HG02981 (cell line): Measurements from ENCODE around the gene RHOJ.
"Not testable (repeated sequence)": the region's sequence is repeated elsewhere in the genome, so short reads cannot be mapped to it uniquely, and the experiment has no call there.

Experiments
- ATAC-seq: cut with Tn5 transposase; IDR thresholded peaks from one replicate; pipeline ENCODE4 v1.9.1; 2021; ENCODE audit warnings: mild to moderate bottlenecking, moderate library complexity; ENCODE audit not compliant: unreplicated experiment

RHOJ gene

DNA sequence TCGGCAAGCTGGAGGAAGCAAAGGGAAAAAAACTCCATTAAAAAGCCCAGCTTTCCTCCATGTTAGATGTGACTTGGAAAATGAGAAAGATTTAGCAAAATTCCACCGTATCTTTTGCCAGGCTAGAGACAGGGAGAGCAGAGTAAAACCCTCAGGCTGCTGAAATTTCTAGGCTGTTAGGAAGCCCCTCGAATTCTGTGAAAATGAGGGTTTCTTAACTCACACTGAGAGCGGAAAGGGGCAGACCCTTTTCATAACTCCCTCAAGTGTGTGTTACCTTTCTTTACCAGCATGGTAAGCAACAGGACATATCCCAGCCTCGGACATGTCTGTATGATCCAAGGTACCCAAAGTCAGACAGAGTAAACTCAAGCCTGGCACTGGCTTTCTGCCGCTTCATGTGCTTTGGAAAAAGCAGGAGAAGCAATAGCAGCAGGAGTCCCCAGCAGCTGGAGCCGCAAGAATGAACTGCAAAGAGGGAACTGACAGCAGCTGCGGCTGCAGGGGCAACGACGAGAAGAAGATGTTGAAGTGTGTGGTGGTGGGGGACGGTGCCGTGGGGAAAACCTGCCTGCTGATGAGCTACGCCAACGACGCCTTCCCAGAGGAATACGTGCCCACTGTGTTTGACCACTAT is at the start of gene RHOJ:
RHOJ (plus strand) TSS at position 37 of the 637 bp plus-strand sequence; CDS start at position 464, 427 bp downstream.
- ATAC-seq = no peak

DNA sequence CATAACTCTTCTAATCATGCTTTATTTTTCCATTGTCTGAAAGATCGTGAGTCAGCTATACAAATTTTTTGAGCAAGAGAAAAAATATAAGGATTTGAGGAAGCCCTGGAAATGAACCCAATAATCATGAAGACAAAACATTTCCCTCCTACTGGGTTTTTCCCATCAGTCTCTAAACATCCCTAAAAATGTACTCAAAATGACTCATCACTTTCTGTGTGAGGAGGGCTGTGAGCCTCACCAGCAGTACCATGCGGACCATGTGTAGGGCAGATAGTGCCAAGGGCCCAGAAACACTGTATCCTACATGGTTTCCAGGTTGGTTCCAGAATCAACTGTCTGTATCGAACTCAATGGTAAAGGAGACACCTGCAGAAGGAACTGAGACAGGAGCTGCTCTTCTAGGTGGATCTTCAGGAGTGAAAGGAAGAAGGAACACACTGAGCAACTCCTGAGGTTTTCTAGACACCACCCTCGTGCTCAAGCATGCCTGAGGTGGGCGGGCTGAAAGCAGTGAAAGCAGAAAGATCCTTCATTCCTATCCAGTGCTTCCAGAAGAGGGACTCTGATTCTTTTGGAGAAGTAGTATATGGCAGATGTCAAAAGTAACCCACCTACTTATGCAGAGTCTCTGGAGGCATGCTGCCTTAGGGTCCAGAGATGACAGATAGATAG is 48.6 kb upstream of the RHOJ start:
- ATAC-seq = no peak

DNA sequence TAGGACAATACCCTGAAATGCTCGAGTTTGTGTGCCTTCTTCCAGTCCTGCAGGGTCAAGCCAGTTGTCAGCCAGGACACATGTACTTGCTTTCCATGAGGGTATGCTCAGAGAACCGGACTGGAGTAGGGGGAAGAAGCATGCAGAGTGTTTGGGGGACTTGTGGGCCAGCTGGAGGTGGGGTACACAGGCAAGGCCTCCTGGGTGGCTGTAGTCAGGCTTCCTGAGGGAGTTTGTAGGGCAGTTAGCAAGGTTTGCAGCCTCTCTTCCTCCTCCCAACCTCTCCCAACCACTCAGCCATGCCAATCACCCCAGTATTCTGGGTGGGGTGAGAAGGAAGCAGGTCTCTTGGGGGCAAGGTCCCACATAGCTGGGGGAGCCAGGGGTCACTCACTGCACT is 47.0 kb upstream of the RHOJ start:
- ATAC-seq = no peak

DNA sequence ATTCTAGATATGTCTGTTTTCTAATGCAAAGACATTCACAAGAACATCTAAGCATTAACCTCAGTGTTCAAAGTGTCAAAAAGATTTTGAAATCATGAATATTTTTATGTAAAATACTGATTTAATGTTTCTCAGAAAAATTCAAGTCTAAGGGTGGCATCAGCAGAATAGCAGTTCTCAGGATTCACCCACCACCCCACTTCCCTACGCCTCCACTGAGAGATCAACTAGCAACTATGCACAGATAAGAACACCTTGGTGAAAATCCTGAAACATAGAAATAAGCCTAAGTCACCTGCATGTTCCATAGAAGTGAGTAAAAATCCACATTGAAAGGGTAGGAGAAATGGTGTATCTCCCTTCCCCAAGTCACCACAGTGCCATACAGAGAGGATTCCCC is 40.9 kb upstream of the RHOJ start:
- ATAC-seq = no peak

DNA sequence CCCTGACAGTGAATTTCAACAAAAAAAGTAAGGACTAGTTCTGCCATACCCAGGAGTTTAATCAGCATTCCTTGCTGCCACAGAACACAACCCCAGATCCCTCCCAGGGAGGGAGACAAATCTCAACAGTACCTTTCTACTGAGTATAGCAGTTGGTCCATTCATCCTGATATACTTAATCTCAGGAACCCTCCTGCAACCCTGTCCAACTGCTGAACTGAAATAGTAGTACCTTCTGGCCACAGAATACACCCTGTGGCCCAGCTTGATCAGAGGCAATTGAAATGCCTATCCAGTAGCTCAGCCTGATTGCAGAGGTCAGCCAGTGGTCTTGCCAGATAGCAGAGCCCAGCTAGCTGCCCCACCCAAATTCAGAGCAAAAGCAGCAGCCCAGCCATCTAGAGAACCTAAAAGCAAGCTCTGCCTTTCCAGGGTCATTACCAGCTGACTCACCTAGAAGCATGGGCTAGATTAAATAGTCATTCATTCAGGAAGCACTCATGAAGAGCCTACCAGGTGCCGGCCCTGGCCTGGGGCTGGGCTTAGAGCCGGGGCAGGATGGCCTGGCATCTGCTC is 40.0 kb upstream of the RHOJ start:
- ATAC-seq = no peak

DNA sequence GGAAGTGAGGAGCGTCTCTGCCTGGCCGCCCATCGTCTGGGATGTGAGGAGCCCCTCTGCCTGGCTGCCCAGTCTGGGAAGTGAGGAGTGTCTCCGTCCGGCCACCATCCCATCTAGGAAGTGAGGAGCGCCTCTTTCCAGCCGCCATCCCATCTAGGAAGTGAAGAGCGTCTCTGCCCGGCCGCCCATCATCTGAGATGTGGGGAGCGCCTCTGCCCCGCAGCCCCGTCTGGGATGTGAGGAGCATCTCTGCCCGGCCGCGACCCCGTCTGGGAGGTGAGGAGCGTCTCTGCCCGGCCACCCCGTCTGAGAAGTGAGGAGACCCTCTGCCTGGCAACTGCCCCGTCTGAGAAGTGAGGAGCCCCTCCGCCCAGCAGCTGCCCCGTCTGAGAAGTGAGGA is 39.0 kb upstream of the RHOJ start:
- ATAC-seq = not testable (repeated sequence)

DNA sequence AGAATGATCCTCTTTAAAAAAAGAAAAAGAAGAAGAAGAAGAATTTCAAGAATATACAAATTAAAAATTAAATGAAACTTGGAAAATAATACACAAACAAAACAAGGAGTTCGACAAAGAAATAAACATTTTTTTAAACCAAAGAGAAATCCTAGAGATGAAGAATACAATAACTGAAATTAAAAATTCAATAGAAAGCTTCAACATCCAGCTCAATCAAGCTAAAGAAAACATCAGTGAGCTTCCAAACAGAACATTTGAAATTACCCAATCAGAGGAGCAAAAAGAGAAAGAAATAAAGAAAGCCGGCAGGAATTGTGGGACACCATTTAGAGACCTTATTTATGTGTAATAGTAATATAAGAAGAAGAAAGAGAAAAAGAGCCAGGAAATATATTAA is 37.2 kb upstream of the RHOJ start:
- ATAC-seq = no peak

DNA sequence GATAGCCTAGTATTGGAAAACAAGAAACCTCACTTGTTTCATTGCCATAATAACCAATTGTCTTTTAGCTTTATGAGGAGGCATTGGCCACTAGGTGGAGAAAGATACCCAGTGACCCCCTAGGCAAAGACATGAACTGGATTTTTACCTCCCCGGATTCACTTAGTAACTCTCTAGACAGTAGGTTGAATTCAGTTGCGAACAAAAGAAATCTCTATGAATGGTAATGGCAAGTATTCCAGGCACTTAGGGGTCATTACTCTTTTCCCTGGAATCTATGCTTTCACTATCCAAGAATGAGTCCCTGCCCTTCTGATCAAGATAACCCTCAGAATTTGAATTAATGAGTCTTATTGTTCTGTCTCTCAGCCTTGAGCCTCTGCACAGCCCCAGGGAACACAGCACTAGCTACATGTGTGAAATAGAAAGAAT is 29.5 kb upstream of the RHOJ start:
- ATAC-seq = no peak

DNA sequence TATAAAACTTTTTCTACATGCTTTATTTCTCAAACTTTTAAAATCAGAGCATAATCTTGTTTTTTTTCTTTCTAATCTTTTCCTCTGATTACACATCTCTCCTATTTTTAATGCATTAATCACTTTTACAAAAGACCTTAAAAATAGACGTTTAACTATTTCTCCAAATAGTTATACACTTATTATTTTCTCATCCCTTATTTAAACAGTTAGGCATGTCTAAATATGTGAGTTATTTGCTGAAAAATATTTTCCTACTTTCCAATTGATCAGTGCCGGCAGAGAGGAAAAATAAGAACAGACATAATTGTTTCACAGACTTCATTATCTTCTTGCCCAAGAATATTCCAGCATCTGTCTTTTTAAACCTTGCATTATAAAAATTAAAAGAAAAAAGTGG is 28.7 kb upstream of the RHOJ start:
- ATAC-seq = no peak

DNA sequence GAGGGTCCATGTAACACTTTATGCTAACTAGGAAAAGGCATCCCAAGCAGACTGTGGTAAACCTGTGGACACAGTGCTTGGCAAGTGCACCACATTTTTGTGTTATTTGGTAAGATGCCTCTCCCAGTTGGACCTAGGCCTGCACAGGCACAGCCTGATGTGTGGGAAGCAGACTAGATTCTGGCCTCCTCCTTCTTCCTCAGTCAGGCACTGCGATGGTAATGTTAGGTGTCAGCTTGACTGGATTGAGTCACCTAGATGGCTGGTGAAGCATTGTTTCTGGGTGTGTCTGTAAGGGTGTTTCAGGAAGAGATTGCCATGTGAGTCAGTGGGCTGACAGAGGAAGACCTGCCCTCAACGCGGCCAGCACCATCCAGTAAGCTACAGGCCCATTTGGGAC is 25.3 kb upstream of the RHOJ start:
- ATAC-seq = no peak

DNA sequence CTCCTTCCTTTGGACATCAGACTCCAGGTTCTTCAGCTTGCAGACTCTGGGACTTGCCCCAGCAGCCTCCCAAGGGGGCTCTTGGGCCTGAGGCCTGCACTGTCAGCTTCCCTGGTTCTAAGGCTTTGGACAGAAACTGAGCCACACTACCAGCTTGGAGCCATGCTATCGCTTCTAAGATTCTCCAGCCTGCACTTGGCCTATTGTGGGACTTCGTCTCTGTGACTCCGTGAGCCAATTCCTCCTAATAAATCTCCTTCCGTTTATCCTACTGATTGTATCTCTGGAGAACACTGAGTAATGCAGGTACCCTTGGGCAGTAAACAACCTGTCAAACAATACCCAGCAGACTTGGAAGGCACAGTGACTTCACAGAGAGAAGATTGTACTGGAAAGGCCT is 24.9 kb upstream of the RHOJ start:
- ATAC-seq = no peak

DNA sequence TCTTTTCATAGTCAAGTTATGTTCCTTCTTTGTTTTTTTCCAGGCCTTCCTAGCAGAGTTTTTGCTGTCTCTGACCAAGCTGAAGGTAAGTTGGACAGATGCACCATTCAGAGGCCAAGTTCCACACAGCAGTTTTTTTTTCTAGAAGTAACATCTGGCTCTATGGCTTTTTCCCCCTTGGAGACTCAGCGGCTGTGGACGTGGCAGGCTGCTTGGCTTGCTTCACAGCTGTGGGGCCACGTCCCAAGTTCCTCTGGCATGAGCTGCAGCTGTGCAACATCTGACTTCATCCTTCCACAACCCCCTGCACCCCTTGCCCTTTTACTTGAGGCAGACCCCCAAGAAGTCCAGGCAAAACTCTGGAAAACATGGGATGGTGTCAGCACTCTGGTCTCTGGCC is 24.2 kb upstream of the RHOJ start:
- no peak for ATAC-seq

DNA sequence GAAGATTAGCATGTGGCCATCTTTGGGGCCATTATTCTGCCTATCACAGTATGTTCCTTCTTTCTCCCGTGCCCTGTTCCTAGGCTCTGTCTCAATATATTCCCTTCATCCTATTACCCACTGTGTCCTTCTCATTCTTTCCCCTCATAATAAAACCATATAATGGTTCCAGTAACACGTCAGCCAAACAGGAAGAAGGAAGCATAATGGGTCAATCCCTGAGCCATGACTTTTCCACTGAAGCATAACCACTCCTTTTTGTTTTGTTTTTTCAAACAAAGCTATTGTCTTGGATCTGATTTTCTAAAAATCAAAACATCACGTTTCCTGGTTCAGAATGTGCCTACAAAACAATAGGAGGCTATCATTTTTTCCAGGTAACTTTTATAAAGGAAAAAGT is 21.3 kb upstream of the RHOJ start:
- no peak for ATAC-seq

DNA sequence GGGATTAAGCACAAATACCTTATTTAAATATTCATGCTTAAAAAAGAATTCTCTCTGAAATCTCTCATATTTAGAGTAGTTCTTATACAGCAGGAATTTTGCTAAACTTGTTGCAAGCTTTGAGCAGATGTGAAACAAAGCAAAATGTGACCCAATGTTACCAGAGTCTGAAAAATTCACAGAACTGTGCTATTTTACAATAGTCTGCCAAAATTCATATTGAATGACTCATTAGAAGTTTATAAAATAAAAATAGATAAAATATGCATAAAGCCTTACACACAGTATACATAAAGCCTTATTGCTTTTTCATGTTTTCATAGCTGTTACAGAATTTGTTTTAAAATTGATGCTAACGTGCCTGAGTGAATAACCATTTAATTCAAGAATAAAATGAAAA is 17.8 kb upstream of the RHOJ start:
- no peak for ATAC-seq

DNA sequence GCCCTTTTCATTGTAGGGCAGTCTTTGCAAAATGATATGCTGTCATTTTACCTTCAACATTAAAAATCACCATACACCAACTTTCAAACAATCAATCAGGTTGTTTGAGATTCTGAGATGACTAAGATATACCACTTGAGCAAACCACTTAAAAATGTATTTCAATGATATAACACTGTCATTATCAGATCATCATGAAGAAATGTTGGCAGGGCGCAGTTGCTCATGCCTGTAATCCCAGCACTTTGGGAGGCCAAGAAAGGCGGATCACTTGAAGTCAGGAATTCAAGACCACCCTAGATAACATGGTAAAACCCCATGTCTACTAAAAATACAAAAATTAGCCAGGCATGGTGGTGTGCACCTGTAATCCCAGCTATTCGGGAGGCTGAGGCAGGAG is 13.0 kb upstream of the RHOJ start:
- ATAC-seq = no peak

DNA sequence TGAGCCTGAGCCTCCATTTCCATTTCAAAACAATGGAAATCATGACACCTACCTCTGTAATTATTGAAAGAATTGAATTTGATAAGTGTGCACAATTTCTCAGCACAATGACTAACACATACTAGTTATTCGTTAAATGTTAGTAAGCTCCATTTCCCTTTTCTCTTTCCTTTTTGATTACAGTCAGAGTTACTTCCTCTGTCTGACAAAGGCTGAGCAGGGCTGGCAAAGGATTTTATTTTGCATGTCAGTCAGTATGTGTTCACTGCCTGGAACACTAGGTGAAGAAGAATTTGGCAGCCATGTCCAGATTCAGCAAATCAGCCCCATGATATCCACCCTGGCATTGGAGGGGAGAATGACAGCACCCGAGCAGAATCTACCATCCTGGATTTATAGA is 12.2 kb upstream of the RHOJ start:
- no peak for ATAC-seq

DNA sequence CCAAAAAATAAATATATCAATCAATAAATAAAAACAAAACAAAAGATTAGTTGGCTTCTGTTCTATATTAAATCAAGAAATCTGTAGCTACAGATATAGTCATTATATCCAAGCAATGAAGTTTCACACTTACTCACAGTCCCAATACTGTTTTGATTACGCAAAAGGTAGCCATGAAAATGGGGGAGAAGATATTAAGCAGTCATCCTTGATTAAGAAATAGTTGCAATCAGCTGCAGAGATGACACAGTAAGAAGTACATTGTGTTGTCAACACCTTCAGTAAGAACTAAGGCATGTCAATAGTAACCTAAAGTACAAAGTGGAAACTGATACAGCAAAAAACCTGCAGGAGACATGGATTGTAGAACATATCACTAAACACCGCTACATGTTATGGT is 11.0 kb upstream of the RHOJ start:
- ATAC-seq = no peak

DNA sequence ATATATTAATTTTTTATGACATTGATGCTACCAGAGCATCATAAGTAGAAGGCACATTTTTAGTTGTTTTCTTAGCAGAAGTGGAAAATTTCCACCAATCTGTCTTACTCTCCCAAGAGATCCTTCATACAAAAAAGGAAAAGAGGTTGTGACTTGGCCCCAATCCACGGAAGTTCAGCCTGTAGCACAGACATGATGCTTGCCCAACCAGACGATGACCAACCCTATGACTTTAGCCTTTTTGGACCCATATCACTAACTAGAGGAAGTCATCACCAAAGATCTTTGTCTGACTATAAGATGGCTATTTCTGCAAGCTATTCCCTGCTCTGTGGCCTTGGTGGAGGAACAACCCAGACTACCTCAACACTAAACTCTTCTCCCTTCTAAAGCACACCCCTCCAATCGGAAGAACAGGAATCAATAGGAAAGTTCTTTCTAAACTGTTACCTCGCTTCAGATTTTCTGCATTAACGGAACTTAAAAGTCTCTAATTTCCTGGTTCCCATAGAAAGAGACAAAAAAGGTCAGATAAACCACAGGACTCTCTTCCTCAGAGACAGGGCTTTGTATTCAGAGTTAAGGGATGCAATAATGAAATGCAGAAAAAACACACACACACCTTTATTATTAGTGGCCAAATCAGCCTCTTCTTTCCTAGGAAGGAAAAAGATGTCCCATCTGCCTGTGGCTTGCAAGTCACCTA is 4.1 kb upstream of the RHOJ start:
- ATAC-seq = no peak

DNA sequence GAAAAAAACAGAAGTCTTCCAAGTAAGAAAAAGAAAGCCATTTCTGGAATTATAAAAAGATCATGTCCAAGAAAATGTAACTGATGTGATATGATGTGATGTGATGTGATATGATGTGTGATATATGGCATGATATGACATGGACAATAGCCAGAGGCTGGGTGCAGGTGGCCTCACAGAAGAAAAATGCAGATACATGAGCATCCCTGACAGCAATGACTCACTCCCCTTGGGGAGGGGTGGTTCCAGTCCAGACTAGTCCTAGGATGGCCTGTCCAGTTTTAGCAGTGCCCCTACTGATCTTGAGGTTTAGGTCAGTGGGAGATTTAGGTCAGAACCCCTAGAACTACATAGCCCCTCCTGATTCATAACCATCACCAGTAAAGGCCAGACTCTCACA is 3.5 kb upstream of the RHOJ start:
- no peak for ATAC-seq

DNA sequence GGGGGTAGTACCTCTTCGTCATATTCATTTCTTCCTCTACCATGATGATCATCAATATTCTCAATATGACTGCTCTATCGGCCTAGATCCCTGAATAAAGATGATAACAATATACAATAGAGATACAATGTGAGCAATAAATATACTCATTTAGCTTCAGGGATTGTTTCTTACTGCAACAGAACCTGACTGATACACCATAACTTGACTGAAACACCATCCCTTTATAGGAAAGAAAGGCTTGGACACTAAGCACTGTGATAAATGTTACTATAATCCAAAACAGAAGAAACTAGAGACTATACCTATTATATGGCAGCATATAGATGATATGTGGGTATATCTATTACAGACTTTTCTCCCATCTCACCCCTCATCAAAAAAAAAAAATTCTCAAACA is 1.2 kb upstream of the RHOJ start:
- ATAC-seq = no peak

DNA sequence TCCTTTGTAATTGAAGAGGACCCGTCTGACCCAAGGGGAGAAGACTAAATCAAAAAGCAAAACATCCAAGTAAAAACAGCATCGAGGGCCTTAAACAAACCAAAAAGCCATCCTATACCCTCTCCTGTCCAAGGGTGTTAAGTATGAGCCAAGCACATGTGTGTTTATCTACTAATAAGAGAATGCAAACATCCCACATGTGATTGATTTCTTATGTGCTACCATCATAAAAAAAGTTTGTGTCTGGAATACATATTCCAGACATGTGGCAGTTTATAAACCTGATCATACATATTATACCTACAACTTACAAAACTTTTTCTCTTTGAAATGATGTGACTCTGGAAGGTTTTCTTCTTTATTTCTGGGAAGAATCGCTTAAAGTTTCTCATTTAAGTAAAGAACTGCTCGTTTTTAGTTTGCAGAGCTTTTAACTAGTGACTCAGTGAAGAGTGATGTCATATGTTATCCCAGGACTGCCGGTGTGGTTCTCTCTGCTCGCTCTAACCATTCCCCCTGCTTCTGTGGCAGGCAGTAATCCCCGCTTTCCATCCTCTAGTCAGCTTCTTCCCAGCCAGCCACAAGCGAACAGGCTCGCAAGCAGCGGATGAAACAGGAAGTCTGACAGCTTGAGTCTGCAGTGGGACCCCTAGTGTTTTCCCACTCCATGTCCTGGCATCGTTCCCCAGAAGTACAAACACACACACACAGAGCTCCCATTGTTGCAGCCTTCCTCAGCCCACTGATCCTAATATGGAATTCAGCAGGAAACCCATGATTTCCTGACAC is 431 bp upstream of the RHOJ start:
- no peak for ATAC-seq
